Colonic mucosa (tissue), 4 donors: ENCODE measurements around the gene ZNF90. TPM values are rescaled to one million over a fixed set of nuclear protein-coding genes. Genes with fewer than 3 reads are reported as not detected.

Experiments
- DNase-seq: peaks from one replicate; pipeline ENCODE4 v3.0.0-alpha.2; 2020
- H3K27ac ChIP-seq: fragments of 200-600 bp; one replicate; pipeline ENCODE4 v1.8.0; 2021
- H3K27me3 ChIP-seq: fragments of 200-600 bp; one replicate; pipeline ENCODE4 v1.8.0; 2021
- H3K36me3 ChIP-seq: fragments of 200-600 bp; one replicate; pipeline ENCODE4 v1.8.0; 2021
- H3K4me1 ChIP-seq: fragments of 200-600 bp; one replicate; pipeline ENCODE4 v1.8.0; 2021; ENCODE audit warnings: mild to moderate bottlenecking
- H3K4me3 ChIP-seq: fragments of 200-600 bp; one replicate; pipeline ENCODE4 v1.8.0; 2021
- H3K9ac ChIP-seq, 2 donors: one replicate each; pipeline ENCODE4 v1.7.0; 2013; ENCODE audit warnings: control low read depth in 2 of 2, low read depth in 2 of 2, low read length in 2 of 2
- H3K9me3 ChIP-seq: fragments of 200-600 bp; one replicate; pipeline ENCODE4 v1.8.0; 2021
- CTCF ChIP-seq: fragments of 200-600 bp; IDR thresholded peaks from one replicate; pipeline ENCODE4 v1.8.0; 2022; ENCODE audit warnings: antibody characterized with exemption, mild to moderate bottlenecking
- intact Hi-C: fragments of 100-400 bp; cut with DNase I; formaldehyde crosslinking; loops from one replicate; pipeline ENCODE4 v1.14.1; 2022
- total RNA-seq, 2 donors: library from RNA; stranded (reverse); fragmentation: NEBNext Ultra II Directional in 1 of 2; extraction: Animal tissue kit (Norgen Biotek cat#: 25700) in 1 of 2; gene quantifications; one replicate each; pipeline ENCODE4 v1.2.1, GENCODE V29; 2021
- donor health status: healthy.
- donor health status: DM: no; HTN: no; CAD: no.
- donor health status: DM: no; HTN: no; CAD: no.

The ZNF90 gene
- total RNA-seq = 1 to 10 TPM; 3.4 to 6.8 TPM

- H3K4me3 ChIP-seq = peak within 1 kb of the TSS; percentile 60
- peak; percentile 96 for DNase-seq
- no peaks in the 10 kb centered on the region for H3K9me3 ChIP-seq
- TF ChIP-seq CTCF = no peak
- H3K27ac ChIP-seq = no peak within 1 kb of the TSS
- intact Hi-C loops = no loop called here
- H3K27me3 ChIP-seq = no peaks in the 10 kb centered on the region
- no peaks in the 10 kb centered on the region for H3K36me3 ChIP-seq
- H3K4me1 ChIP-seq = no peaks in the 10 kb centered on the region
- peak within 1 kb of the TSS; percentile 61 to 70 for H3K9ac ChIP-seq
Observed at GRCh38 chr19:20077791-20078463, at the start of gene ZNF90. TSS of gene ZNF90 (plus strand) at chr19:20078000. CDS start at chr19:20078133, 133 bp downstream.

- intact Hi-C loops = no loop called here
- no peak for DNase-seq
- Histone ChIP-seq H3K4me3 (no peak overlapping the region), H3K27ac (no peak overlapping the region), H3K4me1 (no peaks in the 10 kb centered on the region), H3K27me3 (no peaks in the 10 kb centered on the region), H3K9ac (no peak overlapping the region), H3K36me3 (no peaks in the 10 kb centered on the region), H3K9me3 (no peaks in the 10 kb centered on the region)
- no peak for TF ChIP-seq CTCF
Observed at GRCh38 chr19:20028611-20029010, 49.2 kb upstream of the ZNF90 start.

GRCh38 chr19:20035935-20036334 lies 41.9 kb upstream of the ZNF90 start:
- no peak overlapping the region for H3K27ac ChIP-seq
- H3K4me3 ChIP-seq = no peak overlapping the region
- H3K9ac ChIP-seq = no peak overlapping the region
- TF ChIP-seq CTCF = no peak
- H3K9me3 ChIP-seq = no peaks in the 10 kb centered on the region
- H3K4me1 ChIP-seq = no peaks in the 10 kb centered on the region
- intact Hi-C loops = no loop called here
- no peaks in the 10 kb centered on the region for H3K27me3 ChIP-seq
- no peak for DNase-seq
- H3K36me3 ChIP-seq = no peaks in the 10 kb centered on the region

GRCh38 chr19:20038358-20039202 lies 39.2 kb upstream of the ZNF90 start:
- no peaks in the 10 kb centered on the region for H3K4me1 ChIP-seq
- peak overlapping the region; percentile 91 for H3K4me3 ChIP-seq
- no peaks in the 10 kb centered on the region for H3K9me3 ChIP-seq
- no peak for TF ChIP-seq CTCF
- H3K27me3 ChIP-seq = no peaks in the 10 kb centered on the region
- H3K27ac ChIP-seq = no peak overlapping the region
- intact Hi-C loops = no loop called here
- no peak for DNase-seq
- peak overlapping the region; percentile 60 to 61 for H3K9ac ChIP-seq
- no peaks in the 10 kb centered on the region for H3K36me3 ChIP-seq

- no peaks in the 10 kb centered on the region for H3K27me3 ChIP-seq
- no peaks in the 10 kb centered on the region for H3K9me3 ChIP-seq
- TF ChIP-seq CTCF = no peak
- peak within 1 kb of the TSS; percentile 60 to 61 for H3K9ac ChIP-seq
- H3K27ac ChIP-seq = no peak within 1 kb of the TSS
- no peaks in the 10 kb centered on the region for H3K4me1 ChIP-seq
- intact Hi-C loops = no loop called here
- peak; percentile 96 for DNase-seq
- no peaks in the 10 kb centered on the region for H3K36me3 ChIP-seq
- peak within 1 kb of the TSS; percentile 91 for H3K4me3 ChIP-seq
Observed at GRCh38 chr19:20039203-20039723, 38.5 kb upstream of the ZNF90 start, which contains the start of gene ZNF682. TSS of gene ZNF682 (minus strand) at chr19:20039505. CDS start at chr19:20039345, 160 bp downstream.
